Smooth muscle cell (in vitro differentiated cells): ENCODE measurements around the gene UBFD1. TPM values are rescaled to one million over a fixed set of nuclear protein-coding genes. Genes with fewer than 3 reads are reported as not detected.

ENCODE experiments used
- DNase-seq: peaks from one replicate; lab custom pipeline; 2025; ENCODE audit not compliant: unreplicated experiment; lab: John Stamatoyannopoulos, UW
- H2AFZ ChIP-seq: fragments of 200-600 bp; sonication (generic); 2 replicates; pipeline ENCODE4 v1.6.0; 2016; ENCODE audit warnings: antibody characterized with exemption, low read depth, mild to moderate bottlenecking
- H3F3A ChIP-seq: fragments of 200-600 bp; sonication (generic); 2 replicates; pipeline ENCODE4 v1.6.0; 2017; ENCODE audit warnings: antibody characterized with exemption, low read depth
- H3K27ac ChIP-seq: fragments of 200-600 bp; sonication (generic); 2 replicates; pipeline ENCODE4 v1.5.1; 2016; ENCODE audit warnings: low read depth, mild to moderate bottlenecking
- H3K27me3 ChIP-seq: fragments of 200-600 bp; sonication (generic); 2 replicates; pipeline ENCODE4 v1.6.1; 2016; ENCODE audit warnings: low read depth, mild to moderate bottlenecking
- H3K36me3 ChIP-seq: fragments of 200-600 bp; sonication (generic); 2 replicates; pipeline ENCODE4 v1.5.1; 2016; ENCODE audit warnings: low read depth
- H3K4me1 ChIP-seq: fragments of 200-600 bp; sonication (generic); 2 replicates; pipeline ENCODE4 v1.5.1; 2016; ENCODE audit warnings: low read depth
- H3K4me2 ChIP-seq: fragments of 200-600 bp; sonication (generic); 2 replicates; pipeline ENCODE4 v1.6.0; 2016; ENCODE audit warnings: mild to moderate bottlenecking
- H3K4me3 ChIP-seq: fragments of 200-600 bp; sonication (generic); 2 replicates; pipeline ENCODE4 v1.5.1; 2016; ENCODE audit warnings: mild to moderate bottlenecking
- H3K79me2 ChIP-seq: fragments of 200-600 bp; sonication (generic); 2 replicates; pipeline ENCODE4 v1.6.0; 2016; ENCODE audit warnings: low read depth, mild to moderate bottlenecking
- H3K9ac ChIP-seq: fragments of 200-600 bp; sonication (generic); 2 replicates; pipeline ENCODE4 v1.6.0; 2016; ENCODE audit warnings: low read depth
- H3K9me3 ChIP-seq: fragments of 200-600 bp; sonication (generic); replicated peaks from 2 replicates; pipeline ENCODE4 v1.5.1; 2016; ENCODE audit warnings: low read depth
- H4K20me1 ChIP-seq: fragments of 200-600 bp; sonication (generic); 2 replicates; pipeline ENCODE4 v1.6.0; 2016; ENCODE audit warnings: low read depth
- CTCF ChIP-seq: fragments of 200-600 bp; sonication (generic); IDR thresholded peaks from 2 replicates; pipeline ENCODE4 v1.5.1; 2017; ENCODE audit warnings: borderline replicate concordance, mild to moderate bottlenecking, antibody characterized with exemption; ENCODE audit not compliant: insufficient read depth, poor library complexity, severe bottlenecking
- WGBS: methylation state at CpG from one replicate; pipeline ENCODE4 v1.1.7; 2016; ENCODE audit warnings: low lambda C conversion rate; 5-methylcytosine and 5-hydroxymethylcytosine counted together
- polyA plus RNA-seq: library from polyadenylated mRNA; unstranded; fragments of >200 nt; fragmentation: Nextera tagmentation; extraction: Ambion mirVana; gene quantifications from 2 replicates; pipeline ENCODE4 v1.2.1, GENCODE V29; 2016
- total RNA-seq: library from RNA; depleted of rRNA; stranded (reverse); fragments of >200 nt; gene quantifications from 2 replicates; pipeline ENCODE4 v1.2.3, GENCODE V29; 2014

Gene UBFD1
- total and polyA plus RNA-seq, 2 experiments from 2014 or later: 35.5 to 69.3 TPM

- Histone ChIP-seq H3K36me3 (peaks cover 12% of the 10 kb centered on the region), H3K9me3 (no peaks in the 10 kb centered on the region), H3K9ac (no peak overlapping the region), H3K4me2 (no peak overlapping the region), H2AFZ (no peak overlapping the region), H3K79me2 (no peaks in the 10 kb centered on the region), H3F3A (no peaks in the 10 kb centered on the region), H4K20me1 (peaks cover 10% of the 10 kb centered on the region), H3K4me1 (no peaks in the 10 kb centered on the region), H3K27ac (no peak overlapping the region), H3K27me3 (no peaks in the 10 kb centered on the region), H3K4me3 (no peak overlapping the region)
- no peak for DNase-seq
- no peak for TF ChIP-seq CTCF
- WGBS: 96% methylated on average over 8 of the region's 8 CpGs
Observed at GRCh38 chr16:23570992-23571632, 13.6 kb downstream of the UBFD1 start.

GRCh38 chr16:23571895-23572294 is 14.4 kb downstream of the UBFD1 start:
- peaks cover 10% of the 10 kb centered on the region for H4K20me1 ChIP-seq
- no peak overlapping the region for H2AFZ ChIP-seq
- no peak overlapping the region for H3K4me2 ChIP-seq
- TF ChIP-seq CTCF: no peak
- H3K27ac ChIP-seq: no peak overlapping the region
- H3K79me2 ChIP-seq: no peaks in the 10 kb centered on the region
- no peaks in the 10 kb centered on the region for H3K4me1 ChIP-seq
- H3K36me3 ChIP-seq: peaks cover 9% of the 10 kb centered on the region
- no peak overlapping the region for H3K4me3 ChIP-seq
- no peaks in the 10 kb centered on the region for H3K9me3 ChIP-seq
- no peak overlapping the region for H3K9ac ChIP-seq
- DNase-seq: no peak
- no peaks in the 10 kb centered on the region for H3K27me3 ChIP-seq
- H3F3A ChIP-seq: no peaks in the 10 kb centered on the region
- WGBS: 98% methylated on average over 5 of the region's 5 CpGs

GRCh38 chr16:23572394-23572793 is 14.9 kb downstream of the UBFD1 start:
- H3K36me3 ChIP-seq: peaks cover 6% of the 10 kb centered on the region
- no peaks in the 10 kb centered on the region for H3F3A ChIP-seq
- H3K27me3 ChIP-seq: no peaks in the 10 kb centered on the region
- no peaks in the 10 kb centered on the region for H3K4me1 ChIP-seq
- H3K79me2 ChIP-seq: no peaks in the 10 kb centered on the region
- no peak for TF ChIP-seq CTCF
- no peak overlapping the region for H3K4me3 ChIP-seq
- H3K27ac ChIP-seq: no peak overlapping the region
- DNase-seq: no peak
- no peak overlapping the region for H3K9ac ChIP-seq
- no peaks in the 10 kb centered on the region for H3K9me3 ChIP-seq
- H3K4me2 ChIP-seq: no peak overlapping the region
- 98% methylated on average over 9 of the region's 9 CpGs for WGBS
- peaks cover 10% of the 10 kb centered on the region for H4K20me1 ChIP-seq
- no peak overlapping the region for H2AFZ ChIP-seq

- no peaks in the 10 kb centered on the region for H3K4me1 ChIP-seq
- H3K4me3 ChIP-seq: no peak overlapping the region
- no peaks in the 10 kb centered on the region for H3K79me2 ChIP-seq
- no peaks in the 10 kb centered on the region for H3K27me3 ChIP-seq
- H3K27ac ChIP-seq: no peak overlapping the region
- WGBS: 96% methylated on average over 5 of the region's 5 CpGs
- no peak overlapping the region for H3K4me2 ChIP-seq
- no peak for TF ChIP-seq CTCF
- peaks cover 5% of the 10 kb centered on the region for H3K36me3 ChIP-seq
- peaks cover 10% of the 10 kb centered on the region for H4K20me1 ChIP-seq
- H3K9me3 ChIP-seq: no peaks in the 10 kb centered on the region
- peaks cover 9% of the 10 kb centered on the region for H3F3A ChIP-seq
- H3K9ac ChIP-seq: no peak overlapping the region
- H2AFZ ChIP-seq: no peak overlapping the region
- no peak for DNase-seq
Observed at GRCh38 chr16:23573817-23574216, 16.3 kb downstream of the UBFD1 start.
